Activated CD4-positive, CD25-positive, alpha-beta regulatory T cell treated with anti-CD3 and anti-CD28 coated beads, Interleukin-2, amount 50 U/mL, for 24 hours (primary cell): ENCODE data around the gene AGPS.
"Not testable (repeated sequence)": the region's sequence is repeated elsewhere in the genome, so short reads cannot be mapped to it uniquely, and the experiment has no call there.

Source experiments
- ATAC-seq, 2 donors: fragments of 150-1000 bp; cut with Tn5 transposase; one replicate each; pipeline ENCODE4 v1.10.0; 2021; ENCODE audit warnings: mild to moderate bottlenecking in 1 of 2, moderate library complexity in 1 of 2

The AGPS gene

DNA sequence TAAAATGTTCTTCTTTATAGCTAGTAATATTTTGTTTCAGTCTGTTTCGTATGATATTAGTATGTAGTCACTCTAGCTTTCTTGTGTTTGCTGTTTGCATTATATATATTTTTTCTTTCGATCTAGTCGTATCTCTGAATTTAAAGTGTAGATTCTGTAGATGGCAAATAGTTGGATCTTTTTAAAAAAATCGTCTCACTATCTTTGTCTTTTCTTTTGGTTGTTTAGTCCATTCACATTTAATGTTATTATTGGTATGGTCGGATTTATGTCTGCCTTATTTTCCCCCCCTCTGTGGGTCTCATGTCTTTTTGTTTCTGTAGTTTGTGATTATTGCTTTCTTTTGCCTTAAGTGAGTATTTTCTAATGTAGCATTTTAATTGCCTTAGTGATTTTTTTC is 84.3 kb downstream of the AGPS start:
- no peak for ATAC-seq

GRCh38 chr2:177478029-177478428 is 85.5 kb downstream of the AGPS start:
- ATAC-seq: no peak

- ATAC-seq: no peak
These were observed 86.3 kb downstream of the AGPS start for GRCh38 chr2:177478907-177479306.

GRCh38 chr2:177482195-177482594 is 89.6 kb downstream of the AGPS start:
- peak in 1 of 2 donors; percentile 45 for ATAC-seq

GRCh38 chr2:177483531-177483930 is 91.0 kb downstream of the AGPS start:
- no peak for ATAC-seq

GRCh38 chr2:177484180-177484795 is 91.7 kb downstream of the AGPS start:
- ATAC-seq: no peak

GRCh38 chr2:177485657-177486056 is 93.1 kb downstream of the AGPS start:
- ATAC-seq: not testable (repeated sequence)

- no peak for ATAC-seq
These were observed 97.2 kb downstream of the AGPS start for GRCh38 chr2:177489719-177490301.

GRCh38 chr2:177495945-177496344 is 103.4 kb downstream of the AGPS start:
- no peak for ATAC-seq

- ATAC-seq: no peak
These were observed 104.3 kb downstream of the AGPS start for GRCh38 chr2:177496921-177497320.

GRCh38 chr2:177501186-177501585 is 108.6 kb downstream of the AGPS start:
- peak; percentile 73 to 80 for ATAC-seq

GRCh38 chr2:177506505-177506904 is 113.9 kb downstream of the AGPS start:
- no peak for ATAC-seq

DNA sequence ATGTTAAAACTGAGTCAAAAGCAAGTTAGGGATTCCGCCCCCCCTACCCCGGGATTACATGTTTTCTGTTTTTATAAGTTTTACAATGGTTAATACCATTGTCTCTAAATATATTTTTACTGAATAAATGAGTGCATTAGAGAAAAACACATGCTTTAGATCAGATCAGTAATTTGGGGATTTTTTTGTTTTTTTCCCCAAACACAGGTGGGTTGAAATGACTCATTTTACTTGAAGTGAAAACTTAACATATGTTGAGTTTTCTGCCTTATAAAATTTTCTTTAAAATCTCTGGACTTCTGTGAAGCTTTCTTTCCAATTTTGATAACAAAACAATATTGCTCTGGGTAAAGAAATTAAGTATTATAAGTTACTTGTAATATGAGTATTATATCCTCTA is 114.4 kb downstream of the AGPS start:
- no peak for ATAC-seq

DNA sequence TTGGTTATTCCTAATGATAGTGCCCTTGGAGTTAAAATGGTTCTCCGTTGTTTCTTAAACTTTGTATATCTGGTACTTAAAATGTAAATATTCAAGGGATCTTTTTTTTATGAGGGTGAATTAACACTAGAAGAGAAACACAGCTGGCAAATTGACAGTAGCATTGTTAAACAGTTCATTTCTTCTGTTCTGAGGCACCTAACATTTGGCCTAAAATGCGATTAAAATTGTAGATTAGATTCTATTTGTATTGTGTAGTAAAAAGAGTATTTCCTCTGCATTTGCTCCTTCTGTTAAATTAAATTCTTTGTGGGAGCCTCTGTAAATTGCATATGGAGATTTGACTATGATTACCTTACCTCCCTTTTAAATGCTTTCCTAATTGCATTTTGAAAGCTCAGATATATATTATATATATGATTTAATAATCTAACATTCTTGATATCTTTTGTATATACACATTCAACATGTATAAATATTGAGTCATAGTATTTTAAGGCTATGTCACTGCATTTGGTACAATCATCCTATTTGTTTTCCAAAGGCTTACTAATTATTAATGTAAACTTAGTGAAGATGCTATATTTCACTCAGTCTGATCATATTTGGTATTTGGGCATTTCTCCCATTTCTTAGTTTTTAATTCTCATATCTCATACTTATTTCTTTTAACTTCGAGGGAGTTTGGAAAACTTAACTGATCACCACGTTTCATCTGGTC is 124.4 kb downstream of the AGPS start:
- ATAC-seq: no peak

GRCh38 chr2:177518754-177519153 is 126.2 kb downstream of the AGPS start:
- ATAC-seq: no peak

GRCh38 chr2:177519534-177520115 is 127.1 kb downstream of the AGPS start:
- ATAC-seq: no peak

DNA sequence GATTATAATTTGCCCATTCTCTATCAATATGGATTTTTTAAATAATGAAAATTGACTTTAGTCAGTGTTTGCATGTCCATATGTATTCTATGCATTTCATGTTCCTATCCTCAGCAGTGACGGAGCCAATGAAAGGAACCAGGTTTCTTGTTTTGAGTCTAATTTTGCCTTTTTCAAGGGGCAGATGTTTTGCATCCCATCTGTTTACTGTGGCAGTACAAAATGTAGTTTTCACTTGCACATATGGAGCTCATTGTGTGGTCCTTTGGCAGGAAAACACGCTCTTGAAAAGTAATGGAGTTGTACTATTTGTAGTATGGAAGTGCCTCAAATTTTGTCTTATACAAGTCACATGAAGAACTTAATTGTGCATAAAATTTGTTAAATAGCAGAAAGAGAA is 127.8 kb downstream of the AGPS start:
- no peak for ATAC-seq

GRCh38 chr2:177523781-177524180 is 131.2 kb downstream of the AGPS start:
- ATAC-seq: no peak

- ATAC-seq: no peak
These were observed 132.9 kb downstream of the AGPS start for GRCh38 chr2:177525351-177525924.

DNA sequence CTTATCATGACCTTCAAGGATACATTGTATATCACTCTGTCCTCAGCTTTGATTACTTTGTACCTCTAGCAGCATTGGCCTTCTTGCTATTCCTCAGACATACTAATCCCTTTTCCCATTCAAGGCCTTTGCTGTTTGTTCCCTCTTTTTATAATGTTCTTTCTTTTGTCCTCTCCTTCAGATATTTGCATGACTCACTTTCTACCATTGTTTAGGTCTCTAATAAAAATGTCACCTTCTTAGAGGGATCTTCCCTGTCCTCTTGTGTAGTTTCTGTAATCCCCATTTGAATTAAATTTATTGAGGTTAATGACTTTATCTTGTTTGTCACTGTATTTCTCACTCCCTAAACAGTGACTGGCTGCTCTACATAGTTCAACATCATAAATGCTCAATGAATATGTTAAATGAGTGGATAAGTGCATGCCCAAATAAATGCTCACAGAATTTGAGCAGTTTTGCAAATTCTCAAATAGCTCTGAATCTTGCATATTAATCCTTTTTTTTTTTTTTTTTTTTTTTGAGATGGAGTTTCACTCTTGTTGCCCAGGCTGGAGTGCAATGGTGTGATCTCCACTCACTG is 135.9 kb downstream of the AGPS start:
- ATAC-seq: no peak

DNA sequence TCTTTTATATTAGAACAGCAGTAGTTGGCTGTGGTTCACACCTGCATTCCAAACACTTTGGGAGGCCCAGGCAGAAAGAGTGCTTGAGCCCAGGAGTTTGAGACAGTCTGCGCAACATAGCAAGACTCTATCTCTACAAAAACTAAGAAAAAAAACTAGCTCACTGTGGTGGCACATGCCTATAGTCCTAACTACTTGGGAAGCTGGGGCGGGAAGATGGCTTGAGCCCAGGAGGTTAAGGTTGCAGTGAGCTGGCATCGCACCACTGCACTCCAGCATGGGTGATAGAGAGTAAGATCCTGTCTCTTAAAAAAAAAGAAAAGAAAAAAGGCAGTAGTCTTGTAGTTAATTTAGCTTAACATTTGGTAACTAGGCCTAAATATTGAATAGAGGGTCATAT is 136.6 kb downstream of the AGPS start:
- no peak for ATAC-seq

DNA sequence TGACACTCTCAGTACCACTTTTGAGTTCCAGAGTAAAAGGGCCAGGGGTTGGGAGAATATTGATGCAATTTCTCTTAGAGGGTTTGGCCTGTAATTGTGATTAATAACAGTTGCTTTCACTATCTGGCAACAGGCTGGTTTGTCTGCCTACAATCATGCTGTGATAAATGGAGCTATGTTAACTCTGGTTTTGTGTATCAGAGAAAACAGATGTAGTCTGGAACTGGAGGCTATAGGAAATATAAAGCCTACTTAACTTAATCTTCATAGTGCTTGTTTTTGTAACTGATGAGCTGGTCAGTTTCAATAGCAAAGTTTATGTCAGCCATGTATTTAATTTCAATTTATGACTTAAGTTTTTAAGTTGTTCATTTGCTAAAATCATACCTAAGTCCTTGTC is 138.0 kb downstream of the AGPS start:
- ATAC-seq: no peak

- no peak for ATAC-seq
These were observed 139.1 kb downstream of the AGPS start for GRCh38 chr2:177531706-177532105.
